SK-N-SH treated with all-trans-retinoic acid at 6 μM for 48 hours (cell line): ENCODE results near the gene CSNK1G3.

ENCODE experiments used
- ATAC-seq: fragments of 200-7000 bp; cut with Tn5 transposase; 3 replicates; pipeline ENCODE4 v1.9.1; 2020; ENCODE audit warnings: mild to moderate bottlenecking, moderate library complexity
- BACH2 ChIP-seq: fragments of 250-450 bp; sonication (Bioruptor Pico); IDR thresholded peaks from 2 replicates; pipeline ENCODE4 v1.9.0; 2021; ENCODE audit warnings: mild to moderate bottlenecking, borderline replicate concordance
- CSDC2 ChIP-seq: fragments of 250-450 bp; sonication (Bioruptor Pico); IDR thresholded peaks from 2 replicates; pipeline ENCODE4 v1.5.0; 2020; ENCODE audit warnings: mild to moderate bottlenecking, moderate library complexity
- ESRRG ChIP-seq: fragments of 250-450 bp; sonication (Bioruptor Pico); IDR thresholded peaks from 2 replicates; pipeline ENCODE4 v1.6.1; 2021; ENCODE audit warnings: mild to moderate bottlenecking
- GLIS3 ChIP-seq: fragments of 250-450 bp; sonication (Bioruptor Pico); IDR thresholded peaks from 2 replicates; pipeline ENCODE4 v1.5.0; 2020; ENCODE audit warnings: mild to moderate bottlenecking, moderate library complexity
- ISL1 ChIP-seq: fragments of 250-450 bp; sonication (Bioruptor Pico); IDR thresholded peaks from 2 replicates; pipeline ENCODE4 v2.1.2; 2022; ENCODE audit warnings: mild to moderate bottlenecking, moderate library complexity
- OSR1 ChIP-seq: fragments of 250-450 bp; sonication (Bioruptor Pico); IDR thresholded peaks from 2 replicates; pipeline ENCODE4 v1.8.0; 2022; ENCODE audit warnings: moderate library complexity, mild to moderate bottlenecking, inconsistent platforms
- PATZ1 ChIP-seq: fragments of 250-450 bp; sonication (Bioruptor Pico); IDR thresholded peaks from 2 replicates; pipeline ENCODE4 v1.8.0; 2020; ENCODE audit warnings: mild to moderate bottlenecking, moderate library complexity, borderline replicate concordance
- POU6F1 ChIP-seq: fragments of 250-450 bp; sonication (Bioruptor Pico); IDR thresholded peaks from 2 replicates; pipeline ENCODE4 v1.8.0; 2021; ENCODE audit warnings: low read depth, mild to moderate bottlenecking, moderate library complexity, borderline replicate concordance
- PPARA ChIP-seq: fragments of 250-450 bp; sonication (Bioruptor Pico); IDR thresholded peaks from 2 replicates; pipeline ENCODE4 v1.5.0; 2020; ENCODE audit warnings: mild to moderate bottlenecking, borderline replicate concordance
- RARB ChIP-seq: fragments of 250-450 bp; sonication (Bioruptor Pico); IDR thresholded peaks from 2 replicates; pipeline ENCODE4 v1.8.0; 2021; ENCODE audit warnings: mild to moderate bottlenecking, moderate library complexity
- SNAI2 ChIP-seq: fragments of 250-450 bp; sonication (Bioruptor Pico); IDR thresholded peaks from 2 replicates; pipeline ENCODE4 v1.5.0; 2020; ENCODE audit warnings: mild to moderate bottlenecking, moderate library complexity
- TCF4 ChIP-seq: fragments of 250-450 bp; sonication (Bioruptor Pico); IDR thresholded peaks from 2 replicates; pipeline ENCODE4 v1.8.0; 2021; ENCODE audit warnings: mild to moderate bottlenecking, moderate library complexity, borderline replicate concordance
- TOX ChIP-seq: fragments of 250-450 bp; sonication (Bioruptor Pico); IDR thresholded peaks from 2 replicates; pipeline ENCODE4 v1.8.0; 2021; ENCODE audit warnings: mild to moderate bottlenecking, moderate library complexity, borderline replicate concordance
- ZC3H10 ChIP-seq: fragments of 250-450 bp; sonication (Bioruptor Pico); IDR thresholded peaks from 2 replicates; pipeline ENCODE4 v1.5.1; 2021; ENCODE audit warnings: mild to moderate bottlenecking, moderate library complexity
- ZFP3 ChIP-seq: fragments of 250-450 bp; sonication (Bioruptor Pico); IDR thresholded peaks from 2 replicates; pipeline ENCODE4 v1.5.0; 2020; ENCODE audit warnings: mild to moderate bottlenecking, moderate library complexity
- ZFP30 ChIP-seq: fragments of 450-650 bp; formaldehyde crosslinking; IDR thresholded peaks from 2 replicates; pipeline ENCODE4 v1.5.0; 2022; ENCODE audit warnings: mild to moderate bottlenecking, moderate library complexity
- ZNF565 ChIP-seq: fragments of 450-650 bp; formaldehyde crosslinking; conservative IDR thresholded peaks from 2 replicates; pipeline ENCODE4 v1.5.0; 2020; ENCODE audit warnings: low read depth, mild to moderate bottlenecking, moderate library complexity
- ZNF70 ChIP-seq: fragments of 450-650 bp; formaldehyde crosslinking; IDR thresholded peaks from 2 replicates; pipeline ENCODE4 v1.5.0; 2020; ENCODE audit warnings: mild to moderate bottlenecking, moderate library complexity
- ZNF8 ChIP-seq: fragments of 450-650 bp; formaldehyde crosslinking; IDR thresholded peaks from 2 replicates; pipeline ENCODE4 v1.5.0; 2020; ENCODE audit warnings: mild to moderate bottlenecking, moderate library complexity
- TF ChIP-seq, protein P1 (sequence below): fragments of 250-450 bp; sonication (Bioruptor Pico); IDR thresholded peaks from 2 replicates; pipeline ENCODE4 v1.5.0; 2020; ENCODE audit warnings: mild to moderate bottlenecking, moderate library complexity
- TF ChIP-seq, protein P2 (sequence below): fragments of 250-450 bp; sonication (Bioruptor Pico); IDR thresholded peaks from 2 replicates; pipeline ENCODE4 v1.5.1; 2020; ENCODE audit warnings: low read depth, mild to moderate bottlenecking, moderate library complexity

The CSNK1G3 gene

GRCh38 chr5:123540534-123540933 lies 28.6 kb downstream of the CSNK1G3 start:
- no peak for ATAC-seq
- TF ChIP-seq ZNF8 (CRISPR knock-in tag) (no peak), ISL1 (CRISPR knock-in tag) (no peak), GLIS3 (CRISPR knock-in tag) (no peak), ZFP3 (CRISPR knock-in tag) (no peak), ESRRG (CRISPR knock-in tag) (no peak), TCF4 (CRISPR knock-in tag) (no peak), ZNF70 (CRISPR knock-in tag) (no peak), CSDC2 (no peak), ZNF565 (CRISPR knock-in tag) (no peak)

DNA sequence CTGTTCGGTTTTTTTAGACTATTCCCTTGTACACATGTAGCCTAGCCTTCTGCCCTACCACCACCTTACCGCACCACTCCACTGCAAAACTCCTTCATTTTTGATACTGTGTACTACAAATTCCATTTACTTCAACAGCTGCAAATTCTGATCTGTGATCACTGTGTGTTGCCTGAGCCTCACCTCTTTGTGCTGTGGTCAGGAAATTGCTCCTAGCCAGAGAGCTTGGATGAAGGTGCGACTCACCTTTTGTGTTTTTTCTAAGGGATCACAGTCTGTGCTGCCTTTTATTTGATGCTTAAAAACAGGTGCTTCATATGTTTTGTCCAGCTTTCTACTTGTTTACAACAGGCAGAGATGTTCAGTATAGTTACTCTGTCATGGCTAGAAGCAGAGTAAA lies 31.5 kb downstream of the CSNK1G3 start:
- TF ChIP-seq GLIS3 (CRISPR knock-in tag) (no peak), ZNF70 (CRISPR knock-in tag) (no peak), ZC3H10 (no peak), ZNF8 (CRISPR knock-in tag) (no peak), ISL1 (CRISPR knock-in tag) (no peak), ZFP3 (CRISPR knock-in tag) (no peak), SNAI2 (no peak), PPARA (CRISPR knock-in tag) (no peak), RARB (CRISPR knock-in tag) (no peak), BACH2 (CRISPR knock-in tag) (no peak)
- ATAC-seq: no peak; the same call in 2 of the 3 replicates

GRCh38 chr5:123545506-123545905 lies 33.5 kb downstream of the CSNK1G3 start:
- no peak for ATAC-seq
- TF ChIP-seq ZFP30 (CRISPR knock-in tag) (peak; percentile 74), ISL1 (CRISPR knock-in tag) (no peak), ZC3H10 (no peak), CSDC2 (no peak)
- TF ChIP-seq, protein P1, sequence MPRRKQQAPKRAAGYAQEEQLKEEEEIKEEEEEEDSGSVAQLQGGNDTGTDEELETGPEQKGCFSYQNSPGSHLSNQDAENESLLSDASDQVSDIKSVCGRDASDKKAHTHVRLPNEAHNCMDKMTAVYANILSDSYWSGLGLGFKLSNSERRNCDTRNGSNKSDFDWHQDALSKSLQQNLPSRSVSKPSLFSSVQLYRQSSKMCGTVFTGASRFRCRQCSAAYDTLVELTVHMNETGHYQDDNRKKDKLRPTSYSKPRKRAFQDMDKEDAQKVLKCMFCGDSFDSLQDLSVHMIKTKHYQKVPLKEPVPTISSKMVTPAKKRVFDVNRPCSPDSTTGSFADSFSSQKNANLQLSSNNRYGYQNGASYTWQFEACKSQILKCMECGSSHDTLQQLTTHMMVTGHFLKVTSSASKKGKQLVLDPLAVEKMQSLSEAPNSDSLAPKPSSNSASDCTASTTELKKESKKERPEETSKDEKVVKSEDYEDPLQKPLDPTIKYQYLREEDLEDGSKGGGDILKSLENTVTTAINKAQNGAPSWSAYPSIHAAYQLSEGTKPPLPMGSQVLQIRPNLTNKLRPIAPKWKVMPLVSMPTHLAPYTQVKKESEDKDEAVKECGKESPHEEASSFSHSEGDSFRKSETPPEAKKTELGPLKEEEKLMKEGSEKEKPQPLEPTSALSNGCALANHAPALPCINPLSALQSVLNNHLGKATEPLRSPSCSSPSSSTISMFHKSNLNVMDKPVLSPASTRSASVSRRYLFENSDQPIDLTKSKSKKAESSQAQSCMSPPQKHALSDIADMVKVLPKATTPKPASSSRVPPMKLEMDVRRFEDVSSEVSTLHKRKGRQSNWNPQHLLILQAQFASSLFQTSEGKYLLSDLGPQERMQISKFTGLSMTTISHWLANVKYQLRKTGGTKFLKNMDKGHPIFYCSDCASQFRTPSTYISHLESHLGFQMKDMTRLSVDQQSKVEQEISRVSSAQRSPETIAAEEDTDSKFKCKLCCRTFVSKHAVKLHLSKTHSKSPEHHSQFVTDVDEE: no peak

DNA sequence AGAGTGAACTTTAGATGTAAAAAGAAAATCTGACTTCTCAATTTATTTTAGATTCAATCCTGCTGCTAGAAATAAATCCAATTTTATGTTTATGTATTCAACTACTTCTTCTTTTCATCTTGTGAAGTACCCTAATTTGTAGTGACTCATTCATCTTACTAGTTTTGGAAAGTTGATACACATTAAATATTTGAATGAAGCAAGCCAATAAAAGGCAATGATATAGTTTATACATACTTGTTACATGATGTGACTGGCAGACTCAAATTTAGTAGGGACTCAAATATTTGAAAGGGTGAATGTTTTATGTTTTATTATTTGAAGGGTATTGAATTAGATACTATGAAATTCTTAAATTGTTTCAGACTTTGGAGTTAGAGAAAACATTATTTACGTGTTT lies 34.7 kb downstream of the CSNK1G3 start:
- TF ChIP-seq POU6F1 (CRISPR knock-in tag) (no peak), ZC3H10 (no peak), ISL1 (CRISPR knock-in tag) (no peak), TOX (CRISPR knock-in tag) (no peak), OSR1 (CRISPR knock-in tag) (no peak), CSDC2 (no peak), ZFP3 (CRISPR knock-in tag) (no peak), BACH2 (CRISPR knock-in tag) (no peak), PATZ1 (CRISPR knock-in tag) (no peak), SNAI2 (no peak)
- TF ChIP-seq, protein P2, sequence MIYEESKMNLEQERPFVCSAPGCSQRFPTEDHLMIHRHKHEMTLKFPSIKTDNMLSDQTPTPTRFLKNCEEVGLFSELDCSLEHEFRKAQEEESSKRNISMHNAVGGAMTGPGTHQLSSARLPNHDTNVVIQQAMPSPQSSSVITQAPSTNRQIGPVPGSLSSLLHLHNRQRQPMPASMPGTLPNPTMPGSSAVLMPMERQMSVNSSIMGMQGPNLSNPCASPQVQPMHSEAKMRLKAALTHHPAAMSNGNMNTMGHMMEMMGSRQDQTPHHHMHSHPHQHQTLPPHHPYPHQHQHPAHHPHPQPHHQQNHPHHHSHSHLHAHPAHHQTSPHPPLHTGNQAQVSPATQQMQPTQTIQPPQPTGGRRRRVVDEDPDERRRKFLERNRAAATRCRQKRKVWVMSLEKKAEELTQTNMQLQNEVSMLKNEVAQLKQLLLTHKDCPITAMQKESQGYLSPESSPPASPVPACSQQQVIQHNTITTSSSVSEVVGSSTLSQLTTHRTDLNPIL (CRISPR knock-in tag): no peak
- TF ChIP-seq, protein P1: no peak
- ATAC-seq: no peak
